IMR-90 (cell line): ENCODE results near the gene CCDC33. TPM values are rescaled to one million over a fixed set of nuclear protein-coding genes. Genes with fewer than 3 reads are reported as not detected.

Experiments
- ATAC-seq: fragments of 200-7000 bp; cut with Tn5 transposase; 2 replicates; pipeline ENCODE4 v1.9.1; 2020; ENCODE audit warnings: low read depth, mild to moderate bottlenecking, moderate library complexity
- BruUV-seq: library from RNA; stranded (reverse); fragments of 400-500 nt; replicated peaks from 2 replicates; lab custom pipeline; 2021; lab: Mats Ljungman, UMichigan
- CTCF ChIA-PET: fragments of 300-600 bp; formaldehyde crosslinking; extraction: SDS; loops from one replicate; lab custom pipeline; 2021; ENCODE audit warnings: antibody characterized with exemption; lab: Yijun Ruan, JAX
- POLR2A ChIA-PET: fragments of 300-600 bp; sonication (Branson Sonifier 250); formaldehyde crosslinking; loops from one replicate; lab custom pipeline; 2022; ENCODE audit warnings: antibody characterized with exemption; ENCODE audit not compliant: unreplicated experiment; lab: Charles Lee
- DNase-seq: peaks from one replicate; pipeline ENCODE4 v3.0.0; 2013
- H2AFZ ChIP-seq: replicated peaks from 2 replicates; pipeline ENCODE3; 2013; ENCODE audit warnings: low read length, mild to moderate bottlenecking; ENCODE audit not compliant: poor library complexity
- H2AK5ac ChIP-seq: 2 replicates; pipeline ENCODE4 v1.6.1; 2013; ENCODE audit warnings: low read depth, low read length, inconsistent platforms
- H2AK9ac ChIP-seq: replicated peaks from 2 replicates; pipeline ENCODE3; 2013; ENCODE audit warnings: mild to moderate bottlenecking, low read depth, low read length, moderate library complexity; ENCODE audit not compliant: poor library complexity
- H2BK120ac ChIP-seq: 2 replicates; pipeline ENCODE4 v1.6.1; 2013; ENCODE audit warnings: low read depth, low read length, inconsistent platforms
- H2BK15ac ChIP-seq: 3 replicates; pipeline ENCODE4 v1.6.1; 2013; ENCODE audit warnings: low read depth, low read length, inconsistent platforms
- H2BK20ac ChIP-seq: 2 replicates; pipeline ENCODE4 v1.6.1; 2013; ENCODE audit warnings: low read depth, mild to moderate bottlenecking, inconsistent platforms, low read length, moderate library complexity
- H2BK5ac ChIP-seq: 2 replicates; pipeline ENCODE4 v1.6.1; 2013; ENCODE audit warnings: mild to moderate bottlenecking, low read depth, low read length, inconsistent platforms; ENCODE audit not compliant: poor library complexity, severe bottlenecking
- H3K14ac ChIP-seq: replicated peaks from 2 replicates; pipeline ENCODE4 v1.6.1; 2013; ENCODE audit warnings: low read depth, low read length, inconsistent platforms
- H3K18ac ChIP-seq: 2 replicates; pipeline ENCODE4 v1.6.1; 2013; ENCODE audit warnings: low read depth, low read length, control low read depth
- H3K23ac ChIP-seq: 2 replicates; pipeline ENCODE4 v1.6.1; 2013; ENCODE audit warnings: low read depth, low read length, inconsistent platforms
- H3K27ac ChIP-seq: 2 replicates; pipeline ENCODE4 v1.5.1; 2013; ENCODE audit warnings: mild to moderate bottlenecking, control low read depth, low read length; ENCODE audit not compliant: insufficient read depth
- H3K27me3 ChIP-seq: 2 replicates; pipeline ENCODE4 v1.6.1; 2013; ENCODE audit warnings: low read length; ENCODE audit not compliant: control insufficient read depth, insufficient read depth
- H3K36me3 ChIP-seq: 2 replicates; pipeline ENCODE4 v1.6.1; 2013; ENCODE audit warnings: low read length, mixed read lengths; ENCODE audit not compliant: control insufficient read depth, insufficient read depth
- H3K4ac ChIP-seq: 2 replicates; pipeline ENCODE4 v1.6.1; 2013; ENCODE audit warnings: low read depth, low read length, inconsistent platforms
- H3K4me1 ChIP-seq: 2 replicates; pipeline ENCODE4 v1.6.1; 2013; ENCODE audit warnings: low read length, mixed read lengths; ENCODE audit not compliant: control insufficient read depth, insufficient read depth
- H3K4me2 ChIP-seq: 2 replicates; pipeline ENCODE4 v1.6.1; 2013; ENCODE audit warnings: low read depth, mild to moderate bottlenecking, control low read depth, low read length, moderate library complexity
- H3K4me3 ChIP-seq: 2 replicates; pipeline ENCODE4 v1.5.1; 2013; ENCODE audit warnings: low read depth, mild to moderate bottlenecking, control low read depth, low read length, moderate library complexity; ENCODE audit not compliant: insufficient read depth
- H3K56ac ChIP-seq: 2 replicates; pipeline ENCODE4 v1.6.1; 2013; ENCODE audit warnings: low read length, inconsistent platforms; ENCODE audit not compliant: insufficient read depth; ENCODE audit errors: extremely low read depth
- H3K79me1 ChIP-seq, 2 experiments: 2 replicates each; pipeline ENCODE4 v1.6.1; 2013; ENCODE audit warnings: low read length in 2 of 2, inconsistent platforms in 1 of 2, low read depth in 1 of 2
- H3K9ac ChIP-seq: 2 replicates; pipeline ENCODE4 v1.6.1; 2013; ENCODE audit warnings: low read depth, low read length, control low read depth
- H3K9me1 ChIP-seq: 2 replicates; pipeline ENCODE4 v1.6.1; 2013; ENCODE audit warnings: low read length, inconsistent platforms; ENCODE audit not compliant: insufficient read depth
- H3K9me3 ChIP-seq: 2 replicates; pipeline ENCODE4 v1.6.1; 2013; ENCODE audit warnings: low read length; ENCODE audit not compliant: control insufficient read depth, insufficient read depth
- H4K20me1 ChIP-seq: 2 replicates; pipeline ENCODE4 v1.6.1; 2013; ENCODE audit warnings: low read length, inconsistent platforms; ENCODE audit not compliant: insufficient read depth
- H4K5ac ChIP-seq: 2 replicates; pipeline ENCODE4 v1.6.1; 2013; ENCODE audit warnings: mild to moderate bottlenecking, low read depth, low read length, control low read depth
- H4K8ac ChIP-seq, 2 experiments: 2 replicates each; pipeline ENCODE4 v1.6.1; 2013; ENCODE audit warnings: low read depth in 2 of 2, low read length in 2 of 2, control low read depth in 1 of 2, inconsistent platforms in 1 of 2
- H4K91ac ChIP-seq: 2 replicates; pipeline ENCODE4 v1.6.1; 2013; ENCODE audit warnings: low read depth, low read length, inconsistent platforms; ENCODE audit not compliant: insufficient read depth
- BHLHE40 ChIP-seq: fragments of 150-350 bp; IDR thresholded peaks from 2 replicates; pipeline ENCODE4 v1.6.1; 2016; ENCODE audit warnings: mild to moderate bottlenecking, low read depth, low read length
- CEBPB ChIP-seq: IDR thresholded peaks from 2 replicates; pipeline ENCODE4 v1.6.1; 2012; ENCODE audit warnings: low read depth, low read length, improper control_type of control experiment
- CHD1 ChIP-seq: IDR thresholded peaks from 2 replicates; pipeline ENCODE4 v1.6.1; 2012; ENCODE audit warnings: low read depth, low read length, improper control_type of control experiment
- MAFK ChIP-seq: IDR thresholded peaks from 2 replicates; pipeline ENCODE4 v1.6.1; 2012; ENCODE audit warnings: low read depth, low read length, improper control_type of control experiment
- MAZ ChIP-seq: IDR thresholded peaks from 2 replicates; pipeline ENCODE4 v1.6.1; 2012; ENCODE audit warnings: low read depth, mild to moderate bottlenecking, low read length, improper control_type of control experiment, moderate library complexity, borderline replicate concordance
- MXI1 ChIP-seq: IDR thresholded peaks from 2 replicates; pipeline ENCODE4 v1.6.1; 2012; ENCODE audit warnings: low read depth, mild to moderate bottlenecking, low read length, moderate library complexity, borderline replicate concordance
- NFE2L2 ChIP-seq: fragments of 150-350 bp; IDR thresholded peaks from 2 replicates; pipeline ENCODE4 v1.6.1; 2016; ENCODE audit warnings: low read depth, mild to moderate bottlenecking, low read length
- RAD21 ChIP-seq: IDR thresholded peaks from 2 replicates; pipeline ENCODE4 v1.6.1; 2012; ENCODE audit warnings: low read length, improper control_type of control experiment
- USF2 ChIP-seq: fragments of 150-350 bp; IDR thresholded peaks from 2 replicates; pipeline ENCODE4 v1.6.1; 2017; ENCODE audit warnings: mild to moderate bottlenecking, antibody characterized with exemption, low read length, low read depth
- whole genome bisulfite sequencing, 2 experiments: methylation state at CpG; one replicate each; pipeline versions ENCODE4 v1.1.5 to v1.1.7; 2013; ENCODE audit warnings: missing lambda C conversion rate in 2 of 2; ENCODE audit not compliant: insufficient read length in 1 of 2; ENCODE audit errors: extremely low coverage in 2 of 2; 5-methylcytosine and 5-hydroxymethylcytosine counted together
- dilution Hi-C: fragments of 300-500 bp; cut with HindIII; formaldehyde crosslinking; loops from one replicate; pipeline ENCODE4 v1.14.3; 2018; ENCODE audit warnings: low sequenced_read_pairs; ENCODE audit not compliant: unreplicated experiment
- in situ Hi-C: fragments of 300-500 bp; cut with MboI; formaldehyde crosslinking; loops from 3 replicates; pipeline ENCODE4 v1.14.3; 2019; ENCODE audit warnings: low sequenced_read_pairs, inconsistent platforms, mixed read lengths
- intact Hi-C: fragments of 100-400 bp; cut with micrococcal nuclease; formaldehyde crosslinking; loops from 2 replicates; pipeline ENCODE4 v1.10.0; 2022
- polyA plus RNA-seq, 3 experiments: library from polyadenylated mRNA; depleted of rRNA; stranded (reverse); fragments of >200 nt; gene quantifications; 2 replicates each; pipeline ENCODE4 v1.2.3, GENCODE V29; 2012; ENCODE audit warnings: low replicate concordance in 1 of 3
- total RNA-seq: library from RNA; depleted of rRNA; stranded (reverse); fragments of >200 nt; gene quantifications from 2 replicates; pipeline ENCODE4 v1.2.3, GENCODE V29; 2012

Gene CCDC33
- total and polyA plus RNA-seq, 2 of the 4 experiments (the other 2 are of a cell fraction): not detected

- Histone ChIP-seq H4K5ac (no peak overlapping the region), H3K27me3 (peaks cover 3% of the 10 kb centered on the region; the same call in 1 of the 2 replicates), H3K9ac (no peak overlapping the region), H4K91ac (no peak overlapping the region), H2BK5ac (no peak overlapping the region), H3K36me3 (no peaks in the 10 kb centered on the region), H2BK120ac (no peak overlapping the region), H3K9me3 (no peaks in the 10 kb centered on the region), H3K18ac (no peak overlapping the region), H3K14ac (no peak overlapping the region), H3K27ac (no peak overlapping the region), H3K23ac (no peak overlapping the region), H2BK20ac (no peak overlapping the region), H3K9me1 (no peaks in the 10 kb centered on the region), H3K4me2 (no peak overlapping the region), H3K4me1 (peaks cover 4% of the 10 kb centered on the region; the same call in 1 of the 2 replicates), H4K20me1 (no peaks in the 10 kb centered on the region; the same call in 1 of the 2 replicates), H3K56ac (no peak overlapping the region), H4K8ac (no peak overlapping the region), H2AFZ (no peak overlapping the region), H3K4ac (no peak overlapping the region), H3K79me1 (no peaks in the 10 kb centered on the region), H2BK15ac (no peak overlapping the region), H3K4me3 (no peak overlapping the region), H2AK5ac (no peak overlapping the region), H2AK9ac (no peak overlapping the region)
- intact Hi-C loops: loop anchor here (10.0 kb wide), 1 partner anchor 577 kb away; the partner anchor contains the start of gene RPP25
- CTCF ChIA-PET: no interaction called here
- in situ Hi-C loops: loop anchor here (10.0 kb wide), 1 partner anchor 397 kb away; no protein-coding TSS in a partner anchor
- BruUV-seq: no TSS peak
- dilution Hi-C loops: no loop called here
- no peak for DNase-seq
- WGBS, 2 experiments: 83% methylated on average over 1 of the region's 15 CpGs; no CpG with 5 or more reads in 1 of the 2 experiments
- POLR2A ChIA-PET: no interaction called here
- TF ChIP-seq MAFK: no peak
- TF ChIP-seq RAD21: no peak
- TF ChIP-seq MXI1: no peak
- no peak for TF ChIP-seq NFE2L2
- TF ChIP-seq USF2: no peak
- no peak for TF ChIP-seq BHLHE40
- no peak for TF ChIP-seq MAZ
- no peak for TF ChIP-seq CEBPB
- no peak for TF ChIP-seq CHD1
- ATAC-seq: no peak
Observed at GRCh38 chr15:74377831-74378766, 142.0 kb downstream of the CCDC33 start.
